PFSK-1 (cell line): Measurements from ENCODE around the gene FAT2.

Source experiments
- FOXP2 ChIP-seq: optimal IDR thresholded peaks from 2 replicates; pipeline ENCODE3; 2011; ENCODE audit warnings: borderline replicate concordance, control low read depth, inconsistent platforms; ENCODE audit not compliant: insufficient read depth; ENCODE audit errors: extremely low read length, extremely low read depth
- POLR2AphosphoS5 ChIP-seq: IDR thresholded peaks from 2 replicates; pipeline ENCODE4 v1.6.1; 2012; ENCODE audit warnings: low read depth, mild to moderate bottlenecking, control low read depth, low read length, moderate library complexity
- SIN3A ChIP-seq: IDR thresholded peaks from 2 replicates; pipeline ENCODE4 v1.6.1; 2012; ENCODE audit warnings: mild to moderate bottlenecking, low read length, moderate library complexity, borderline replicate concordance; ENCODE audit not compliant: insufficient read depth
- TAF1 ChIP-seq: IDR thresholded peaks from 2 replicates; pipeline ENCODE4 v1.6.1; 2012; ENCODE audit warnings: low read length, control low read depth, borderline replicate concordance; ENCODE audit not compliant: insufficient read depth
- TF ChIP-seq, protein P1 (sequence below), 2 experiments: IDR thresholded peaks; 2 replicates each; pipeline versions ENCODE4 v1.6.1 to v1.8.0; 2011 to 2012; ENCODE audit warnings: low read depth in 2 of 2, low read length in 2 of 2, control low read depth in 1 of 2, inconsistent platforms in 1 of 2, mild to moderate bottlenecking in 1 of 2, moderate library complexity in 1 of 2; ENCODE audit not compliant: insufficient read depth in 1 of 2

The FAT2 gene

GRCh38 chr5:151598549-151598948 lies 7.4 kb upstream of the FAT2 start:
- TF ChIP-seq TAF1 (no peak), SIN3A (no peak), POLR2AphosphoS5 (no peak), FOXP2 (no peak)
- TF ChIP-seq, protein P1, sequence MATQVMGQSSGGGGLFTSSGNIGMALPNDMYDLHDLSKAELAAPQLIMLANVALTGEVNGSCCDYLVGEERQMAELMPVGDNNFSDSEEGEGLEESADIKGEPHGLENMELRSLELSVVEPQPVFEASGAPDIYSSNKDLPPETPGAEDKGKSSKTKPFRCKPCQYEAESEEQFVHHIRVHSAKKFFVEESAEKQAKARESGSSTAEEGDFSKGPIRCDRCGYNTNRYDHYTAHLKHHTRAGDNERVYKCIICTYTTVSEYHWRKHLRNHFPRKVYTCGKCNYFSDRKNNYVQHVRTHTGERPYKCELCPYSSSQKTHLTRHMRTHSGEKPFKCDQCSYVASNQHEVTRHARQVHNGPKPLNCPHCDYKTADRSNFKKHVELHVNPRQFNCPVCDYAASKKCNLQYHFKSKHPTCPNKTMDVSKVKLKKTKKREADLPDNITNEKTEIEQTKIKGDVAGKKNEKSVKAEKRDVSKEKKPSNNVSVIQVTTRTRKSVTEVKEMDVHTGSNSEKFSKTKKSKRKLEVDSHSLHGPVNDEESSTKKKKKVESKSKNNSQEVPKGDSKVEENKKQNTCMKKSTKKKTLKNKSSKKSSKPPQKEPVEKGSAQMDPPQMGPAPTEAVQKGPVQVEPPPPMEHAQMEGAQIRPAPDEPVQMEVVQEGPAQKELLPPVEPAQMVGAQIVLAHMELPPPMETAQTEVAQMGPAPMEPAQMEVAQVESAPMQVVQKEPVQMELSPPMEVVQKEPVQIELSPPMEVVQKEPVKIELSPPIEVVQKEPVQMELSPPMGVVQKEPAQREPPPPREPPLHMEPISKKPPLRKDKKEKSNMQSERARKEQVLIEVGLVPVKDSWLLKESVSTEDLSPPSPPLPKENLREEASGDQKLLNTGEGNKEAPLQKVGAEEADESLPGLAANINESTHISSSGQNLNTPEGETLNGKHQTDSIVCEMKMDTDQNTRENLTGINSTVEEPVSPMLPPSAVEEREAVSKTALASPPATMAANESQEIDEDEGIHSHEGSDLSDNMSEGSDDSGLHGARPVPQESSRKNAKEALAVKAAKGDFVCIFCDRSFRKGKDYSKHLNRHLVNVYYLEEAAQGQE (IDR thresholded peaks at IDR 0.05; ENCODE audit: insufficient read depth in 1 of 2, low read depth in 2 of 2, low read length in 2 of 2), result no peak

DNA sequence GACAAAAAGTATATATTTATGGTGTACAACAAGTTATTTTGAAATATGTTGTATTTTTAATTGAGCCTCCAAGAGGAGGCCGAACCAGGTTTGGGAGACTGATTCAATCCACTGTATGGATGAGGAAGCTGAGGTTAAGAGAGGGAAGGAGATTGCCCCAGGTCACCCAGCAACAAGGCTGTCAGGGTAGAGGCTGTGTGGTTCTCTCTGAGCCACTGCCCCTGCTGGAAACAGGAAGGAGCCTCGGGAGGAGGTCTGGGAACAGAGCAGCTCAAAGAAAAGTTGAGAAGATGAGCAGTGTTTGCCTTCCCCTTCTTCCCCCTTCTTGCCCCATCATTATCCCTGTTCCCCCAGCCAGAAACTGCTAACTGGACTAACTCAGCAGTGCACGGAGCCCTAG lies 6.6 kb upstream of the FAT2 start:
- TF ChIP-seq FOXP2 (no peak), SIN3A (no peak), TAF1 (no peak)
- TF ChIP-seq, protein P1 (IDR thresholded peaks at IDR 0.05; ENCODE audit: insufficient read depth in 1 of 2, low read depth in 2 of 2, low read length in 2 of 2), result no peak

GRCh38 chr5:151596828-151597539 lies 5.9 kb upstream of the FAT2 start:
- TF ChIP-seq SIN3A (no peak), TAF1 (no peak), POLR2AphosphoS5 (no peak), FOXP2 (no peak)
- TF ChIP-seq, protein P1 (IDR thresholded peaks at IDR 0.05; ENCODE audit: insufficient read depth in 1 of 2, low read depth in 2 of 2, low read length in 2 of 2), result no peak

GRCh38 chr5:151595411-151595826 lies 4.3 kb upstream of the FAT2 start:
- TF ChIP-seq TAF1 (no peak), SIN3A (no peak), POLR2AphosphoS5 (no peak), FOXP2 (no peak)
- TF ChIP-seq, protein P1 (IDR thresholded peaks at IDR 0.05; ENCODE audit: insufficient read depth in 1 of 2, low read depth in 2 of 2, low read length in 2 of 2), result no peak
